ENCODE results near the gene PLAAT2.

DNA sequence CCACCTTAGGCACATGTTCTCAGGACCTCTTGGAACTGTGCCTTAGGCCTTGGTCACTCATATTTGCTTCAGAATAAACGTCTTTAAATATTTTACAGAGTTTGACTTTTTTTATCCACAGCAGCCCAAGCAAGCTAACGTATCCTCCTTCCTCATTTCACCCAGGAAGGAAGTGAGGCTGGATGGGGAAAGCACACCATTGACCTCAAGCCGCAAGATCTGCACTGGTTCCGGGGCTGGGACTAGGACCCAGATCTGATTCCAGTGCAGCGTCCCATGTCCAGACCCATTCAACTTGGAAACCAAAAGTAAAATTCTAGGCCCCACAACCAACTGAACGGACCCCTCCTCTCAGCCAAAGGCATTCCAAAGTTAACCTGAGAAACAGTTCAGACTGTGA lies 59.7 kb downstream of the PLAAT2 start:
- TF ChIP-seq, protein P1, sequence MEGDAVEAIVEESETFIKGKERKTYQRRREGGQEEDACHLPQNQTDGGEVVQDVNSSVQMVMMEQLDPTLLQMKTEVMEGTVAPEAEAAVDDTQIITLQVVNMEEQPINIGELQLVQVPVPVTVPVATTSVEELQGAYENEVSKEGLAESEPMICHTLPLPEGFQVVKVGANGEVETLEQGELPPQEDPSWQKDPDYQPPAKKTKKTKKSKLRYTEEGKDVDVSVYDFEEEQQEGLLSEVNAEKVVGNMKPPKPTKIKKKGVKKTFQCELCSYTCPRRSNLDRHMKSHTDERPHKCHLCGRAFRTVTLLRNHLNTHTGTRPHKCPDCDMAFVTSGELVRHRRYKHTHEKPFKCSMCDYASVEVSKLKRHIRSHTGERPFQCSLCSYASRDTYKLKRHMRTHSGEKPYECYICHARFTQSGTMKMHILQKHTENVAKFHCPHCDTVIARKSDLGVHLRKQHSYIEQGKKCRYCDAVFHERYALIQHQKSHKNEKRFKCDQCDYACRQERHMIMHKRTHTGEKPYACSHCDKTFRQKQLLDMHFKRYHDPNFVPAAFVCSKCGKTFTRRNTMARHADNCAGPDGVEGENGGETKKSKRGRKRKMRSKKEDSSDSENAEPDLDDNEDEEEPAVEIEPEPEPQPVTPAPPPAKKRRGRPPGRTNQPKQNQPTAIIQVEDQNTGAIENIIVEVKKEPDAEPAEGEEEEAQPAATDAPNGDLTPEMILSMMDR (IDR thresholded peaks at IDR 0.05), result no peak
- TF ChIP-seq POLR2A (IDR thresholded peaks at IDR 0.05), result no peak

Measured in uterus (tissue), 2 donors.